Articular chondrocyte of knee joint (primary cell): Measurements from ENCODE around the gene CXCL13. TPM values are rescaled to one million over a fixed set of nuclear protein-coding genes. Genes with fewer than 3 reads are reported as not detected.

ENCODE experiments used
- total RNA-seq: library from RNA; depleted of rRNA; stranded (reverse); fragments of >200 nt; gene quantifications from 2 replicates; pipeline ENCODE4 v1.2.3, GENCODE V29; 2012

CXCL13 gene, protein sequence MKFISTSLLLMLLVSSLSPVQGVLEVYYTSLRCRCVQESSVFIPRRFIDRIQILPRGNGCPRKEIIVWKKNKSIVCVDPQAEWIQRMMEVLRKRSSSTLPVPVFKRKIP
- 0.11 TPM in 1 of 2 replicates, not detected in the other for total RNA-seq

DNA sequence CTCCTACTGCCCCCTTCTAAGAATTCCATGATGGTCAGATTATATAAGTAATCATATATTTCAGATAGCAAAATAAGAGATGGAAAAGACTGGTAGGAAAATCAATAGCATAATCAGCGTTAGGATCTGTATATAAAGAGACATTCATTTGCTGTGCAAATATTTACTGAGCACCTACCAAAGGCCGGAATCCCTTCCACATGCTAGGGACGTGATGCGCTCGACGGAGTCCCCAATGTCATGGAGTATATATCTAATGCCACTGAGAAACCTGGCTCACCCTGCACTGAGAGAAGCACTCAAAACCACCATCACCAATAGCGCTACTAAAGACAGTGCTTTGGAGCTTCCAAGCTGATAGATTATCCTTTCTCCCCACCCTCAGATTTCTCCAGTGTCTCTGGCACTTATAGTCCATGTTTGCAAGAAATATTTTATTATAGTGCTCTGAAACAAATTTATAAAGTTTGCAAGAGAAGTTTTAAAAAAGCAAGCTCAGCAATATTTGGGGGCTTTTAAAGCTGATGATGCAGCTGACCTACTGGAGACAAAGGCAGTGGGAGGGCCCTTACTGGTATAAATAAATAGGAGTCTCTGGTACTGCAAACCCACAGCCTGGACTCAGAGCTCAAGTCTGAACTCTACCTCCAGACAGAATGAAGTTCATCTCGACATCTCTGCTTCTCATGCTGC is at the start of gene CXCL13:
Gene CXCL13, plus strand, starts transcription at position 611 of the 693 bp plus-strand sequence. Its CDS starts 46 bp downstream, at position 657.

Other genes with a start within 250 kb of the CXCL13 start
- 18.2 and 20.6 TPM in 2 replicates for gene CNOT6L, start 213.5 kb downstream of the CXCL13 start, total RNA-seq